ENCODE results near the gene PNMA3. TPM values are rescaled to one million over a fixed set of nuclear protein-coding genes. Genes with fewer than 3 reads are reported as not detected.
"Not testable (repeated sequence)": the region's sequence is repeated elsewhere in the genome, so short reads cannot be mapped to it uniquely, and the experiment has no call there.

The PNMA3 gene
- polyA plus RNA-seq (2012; ENCODE audit: insufficient read depth, insufficient read length, low read depth), result 0.79 TPM

GRCh38 chrX:153055871-153056749 lies at the start of gene PNMA3:
TSS of gene PNMA3 (plus strand) at chrX:153056470. CDS start at chrX:153057056, 586 bp downstream.
- peaks cover 6% of the 10 kb centered on the region; the same call in 1 of the 2 replicates for H3K27me3 ChIP-seq
- H3K4me3 ChIP-seq (ENCODE audit: low read depth, low read length), result no peak within 1 kb of the TSS
- H3K36me3 ChIP-seq, result no peaks in the 10 kb centered on the region
- peak; percentile 27 for DNase-seq
- no peak for TF ChIP-seq CTCF (IDR thresholded peaks at IDR 0.05; ENCODE audit: low read depth, low read length)
- no peaks in the 10 kb centered on the region for H3K4me1 ChIP-seq
- H3K9me3 ChIP-seq, result no peaks in the 10 kb centered on the region

GRCh38 chrX:153017174-153017573 lies 39.1 kb upstream of the PNMA3 start:
- H3K4me3 ChIP-seq (ENCODE audit: low read depth, low read length); H3K27me3 ChIP-seq; DNase-seq; H3K4me1 ChIP-seq; H3K9me3 ChIP-seq; H3K36me3 ChIP-seq: not testable (repeated sequence)

GRCh38 chrX:153019166-153019565 lies 37.1 kb upstream of the PNMA3 start:
- H3K4me3 ChIP-seq (ENCODE audit: low read depth, low read length), result no peak overlapping the region
- TF ChIP-seq CTCF (IDR thresholded peaks at IDR 0.05; ENCODE audit: low read depth, low read length), result no peak
- no peaks in the 10 kb centered on the region for H3K9me3 ChIP-seq
- no peak for DNase-seq
- H3K27me3 ChIP-seq, result no peaks in the 10 kb centered on the region
- no peaks in the 10 kb centered on the region for H3K36me3 ChIP-seq
- no peaks in the 10 kb centered on the region for H3K4me1 ChIP-seq

- H3K27me3 ChIP-seq; H3K9me3 ChIP-seq; DNase-seq; H3K4me3 ChIP-seq (ENCODE audit: low read depth, low read length); H3K36me3 ChIP-seq; H3K4me1 ChIP-seq: not testable (repeated sequence)
Observed at GRCh38 chrX:153026501-153026900, 29.8 kb upstream of the PNMA3 start.

GRCh38 chrX:153028487-153028886 lies 27.8 kb upstream of the PNMA3 start:
- H3K9me3 ChIP-seq; DNase-seq; H3K36me3 ChIP-seq; H3K27me3 ChIP-seq; H3K4me3 ChIP-seq (ENCODE audit: low read depth, low read length); H3K4me1 ChIP-seq: not testable (repeated sequence)

GRCh38 chrX:153029162-153029561 lies 27.1 kb upstream of the PNMA3 start:
- TF ChIP-seq CTCF (IDR thresholded peaks at IDR 0.05; ENCODE audit: low read depth, low read length), result no peak

GRCh38 chrX:153029875-153030274 lies 26.4 kb upstream of the PNMA3 start:
- no peaks in the 10 kb centered on the region for H3K27me3 ChIP-seq

More at GRCh38 chrX:153029162-153029561, 27.1 kb upstream of the PNMA3 start:
- Histone ChIP-seq H3K4me1 (no peaks in the 10 kb centered on the region), H3K27me3 (no peaks in the 10 kb centered on the region), H3K36me3 (no peaks in the 10 kb centered on the region), H3K9me3 (no peaks in the 10 kb centered on the region), H3K4me3 (ENCODE audit: low read depth, low read length) (no peak overlapping the region)
- no peak for DNase-seq

More at GRCh38 chrX:153029875-153030274, 26.4 kb upstream of the PNMA3 start:
- Histone ChIP-seq H3K9me3 (no peaks in the 10 kb centered on the region), H3K4me1 (no peaks in the 10 kb centered on the region), H3K36me3 (no peaks in the 10 kb centered on the region), H3K4me3 (ENCODE audit: low read depth, low read length) (no peak overlapping the region)
- no peak for DNase-seq
- TF ChIP-seq CTCF (IDR thresholded peaks at IDR 0.05; ENCODE audit: low read depth, low read length), result no peak

Measured in BE2C (cell line).